ENCODE results near the gene CEP126.

The CEP126 gene

GRCh38 chr11:101914738-101915426 lies at the start of gene CEP126:
Gene CEP126 (plus strand): TSS chr11:101915010. CDS start chr11:101915285, 275 bp downstream.
- in situ Hi-C loops (cut with HindIII; ENCODE audit: low sequenced_read_pairs), result no loop called here

- in situ Hi-C loops (cut with HindIII; ENCODE audit: low sequenced_read_pairs), result no loop called here
Observed at GRCh38 chr11:101866619-101867491, 48.0 kb upstream of the CEP126 start.

- in situ Hi-C loops (cut with HindIII; ENCODE audit: low sequenced_read_pairs), result no loop called here
Observed at GRCh38 chr11:101867951-101868350, 46.9 kb upstream of the CEP126 start.

- in situ Hi-C loops (cut with HindIII; ENCODE audit: low sequenced_read_pairs), result no loop called here
Observed at GRCh38 chr11:101870510-101870909, 44.3 kb upstream of the CEP126 start.

- in situ Hi-C loops (cut with HindIII; ENCODE audit: low sequenced_read_pairs), result no loop called here
Observed at GRCh38 chr11:101872171-101872882, 42.5 kb upstream of the CEP126 start.

GRCh38 chr11:101880222-101880621 lies 34.6 kb upstream of the CEP126 start:
- in situ Hi-C loops (cut with HindIII; ENCODE audit: low sequenced_read_pairs), result no loop called here

- in situ Hi-C loops (cut with HindIII; ENCODE audit: low sequenced_read_pairs), result no loop called here
Observed at GRCh38 chr11:101881586-101881985, 33.2 kb upstream of the CEP126 start.

- in situ Hi-C loops (cut with HindIII; ENCODE audit: low sequenced_read_pairs), result no loop called here
Observed at GRCh38 chr11:101885631-101886030, 29.2 kb upstream of the CEP126 start.

- in situ Hi-C loops (cut with HindIII; ENCODE audit: low sequenced_read_pairs), result no loop called here
Observed at GRCh38 chr11:101889767-101890166, 25.0 kb upstream of the CEP126 start.

GRCh38 chr11:101894505-101894904 lies 20.3 kb upstream of the CEP126 start:
- in situ Hi-C loops (cut with HindIII; ENCODE audit: low sequenced_read_pairs), result no loop called here

- in situ Hi-C loops (cut with HindIII; ENCODE audit: low sequenced_read_pairs), result no loop called here
Observed at GRCh38 chr11:101907815-101908214, 7.0 kb upstream of the CEP126 start.

- in situ Hi-C loops (cut with HindIII; ENCODE audit: low sequenced_read_pairs), result no loop called here
Observed at GRCh38 chr11:101909087-101909486, 5.7 kb upstream of the CEP126 start.

- in situ Hi-C loops (cut with HindIII; ENCODE audit: low sequenced_read_pairs), result no loop called here
Observed at GRCh38 chr11:101912823-101913284, 2.0 kb upstream of the CEP126 start.

- in situ Hi-C loops (cut with HindIII; ENCODE audit: low sequenced_read_pairs), result no loop called here
Observed at GRCh38 chr11:101913656-101914055, 1.2 kb upstream of the CEP126 start.

GRCh38 chr11:101914341-101914737 lies 471 bp upstream of the CEP126 start:
- in situ Hi-C loops (cut with HindIII; ENCODE audit: low sequenced_read_pairs), result no loop called here

GRCh38 chr11:101915791-101916291 lies 1.0 kb downstream of the CEP126 start:
- in situ Hi-C loops (cut with HindIII; ENCODE audit: low sequenced_read_pairs), result no loop called here

GRCh38 chr11:101916422-101916821 lies 1.6 kb downstream of the CEP126 start, which contains the start of gene ANGPTL5:
Gene ANGPTL5 (minus strand): TSS chr11:101916522. CDS start chr11:101907909, 8,613 bp downstream.
- in situ Hi-C loops (cut with HindIII; ENCODE audit: low sequenced_read_pairs), result no loop called here

GRCh38 chr11:101917226-101917625 lies 2.4 kb downstream of the CEP126 start:
- in situ Hi-C loops (cut with HindIII; ENCODE audit: low sequenced_read_pairs), result no loop called here

GRCh38 chr11:101920992-101921391 lies 6.2 kb downstream of the CEP126 start:
- in situ Hi-C loops (cut with HindIII; ENCODE audit: low sequenced_read_pairs), result no loop called here

- in situ Hi-C loops (cut with HindIII; ENCODE audit: low sequenced_read_pairs), result no loop called here
Observed at GRCh38 chr11:101923554-101923953, 8.7 kb downstream of the CEP126 start.

- in situ Hi-C loops (cut with HindIII; ENCODE audit: low sequenced_read_pairs), result no loop called here
Observed at GRCh38 chr11:101929294-101929915, 14.6 kb downstream of the CEP126 start.
